HG03571 (cell line): ENCODE measurements around the gene IGSF21.

Experiments used
- ATAC-seq: cut with Tn5 transposase; IDR thresholded peaks from one replicate; pipeline ENCODE4 v1.9.1; 2021; ENCODE audit not compliant: unreplicated experiment

The IGSF21 gene

GRCh38 chr1:18292531-18292930, 184.9 kb downstream of the IGSF21 start:
- no peak for ATAC-seq

GRCh38 chr1:18293291-18293690, 185.7 kb downstream of the IGSF21 start:
- no peak for ATAC-seq

GRCh38 chr1:18294437-18295176, 187.0 kb downstream of the IGSF21 start:
- ATAC-seq: no peak

GRCh38 chr1:18297896-18298648, 190.5 kb downstream of the IGSF21 start:
- no peak for ATAC-seq

GRCh38 chr1:18299441-18300338, 192.1 kb downstream of the IGSF21 start:
- no peak for ATAC-seq

GRCh38 chr1:18300376-18300775, 192.8 kb downstream of the IGSF21 start:
- ATAC-seq: no peak

GRCh38 chr1:18302788-18303413, 195.3 kb downstream of the IGSF21 start:
- no peak for ATAC-seq

GRCh38 chr1:18304151-18304869, 196.7 kb downstream of the IGSF21 start:
- no peak for ATAC-seq

GRCh38 chr1:18305182-18305795, 197.7 kb downstream of the IGSF21 start:
- ATAC-seq: no peak

GRCh38 chr1:18307329-18307898, 199.8 kb downstream of the IGSF21 start:
- no peak for ATAC-seq

- no peak for ATAC-seq
These were observed 202.1 kb downstream of the IGSF21 start for GRCh38 chr1:18309552-18310155.

- ATAC-seq: no peak
These were observed 205.4 kb downstream of the IGSF21 start for GRCh38 chr1:18312961-18313360.

- ATAC-seq: no peak
These were observed 205.9 kb downstream of the IGSF21 start for GRCh38 chr1:18313523-18313922.

GRCh38 chr1:18314399-18314798, 206.8 kb downstream of the IGSF21 start:
- ATAC-seq: no peak

- no peak for ATAC-seq
These were observed 207.9 kb downstream of the IGSF21 start for GRCh38 chr1:18315449-18315848.

- no peak for ATAC-seq
These were observed 209.2 kb downstream of the IGSF21 start for GRCh38 chr1:18316764-18317163.

- no peak for ATAC-seq
These were observed 211.5 kb downstream of the IGSF21 start for GRCh38 chr1:18319099-18319498.

GRCh38 chr1:18320051-18320450, 212.5 kb downstream of the IGSF21 start:
- no peak for ATAC-seq

- no peak for ATAC-seq
These were observed 214.9 kb downstream of the IGSF21 start for GRCh38 chr1:18322368-18323032.
